Esophagus squamous epithelium (tissue), 4 donors: ENCODE measurements around the gene ZNF407.

ENCODE experiments used
- POLR2A ChIP-seq, 4 donors: fragments of 450-650 bp; IDR thresholded peaks; one replicate each; pipeline ENCODE4 v1.6.1; 2017; ENCODE audit warnings: antibody characterized with exemption in 4 of 4, mild to moderate bottlenecking in 4 of 4, moderate library complexity in 3 of 4
- TF ChIP-seq, protein P1 (sequence below), 6 experiments: fragments of 450-650 bp in 4 of 6; fragments of 200-600 bp in 2 of 6; sonication (generic) in 2 of 6; IDR thresholded peaks; one replicate each; pipeline ENCODE4 v1.5.1; 2016 to 2019; ENCODE audit warnings: antibody characterized with exemption in 6 of 6, mild to moderate bottlenecking in 4 of 6, moderate library complexity in 4 of 6

- TF ChIP-seq, protein P1, sequence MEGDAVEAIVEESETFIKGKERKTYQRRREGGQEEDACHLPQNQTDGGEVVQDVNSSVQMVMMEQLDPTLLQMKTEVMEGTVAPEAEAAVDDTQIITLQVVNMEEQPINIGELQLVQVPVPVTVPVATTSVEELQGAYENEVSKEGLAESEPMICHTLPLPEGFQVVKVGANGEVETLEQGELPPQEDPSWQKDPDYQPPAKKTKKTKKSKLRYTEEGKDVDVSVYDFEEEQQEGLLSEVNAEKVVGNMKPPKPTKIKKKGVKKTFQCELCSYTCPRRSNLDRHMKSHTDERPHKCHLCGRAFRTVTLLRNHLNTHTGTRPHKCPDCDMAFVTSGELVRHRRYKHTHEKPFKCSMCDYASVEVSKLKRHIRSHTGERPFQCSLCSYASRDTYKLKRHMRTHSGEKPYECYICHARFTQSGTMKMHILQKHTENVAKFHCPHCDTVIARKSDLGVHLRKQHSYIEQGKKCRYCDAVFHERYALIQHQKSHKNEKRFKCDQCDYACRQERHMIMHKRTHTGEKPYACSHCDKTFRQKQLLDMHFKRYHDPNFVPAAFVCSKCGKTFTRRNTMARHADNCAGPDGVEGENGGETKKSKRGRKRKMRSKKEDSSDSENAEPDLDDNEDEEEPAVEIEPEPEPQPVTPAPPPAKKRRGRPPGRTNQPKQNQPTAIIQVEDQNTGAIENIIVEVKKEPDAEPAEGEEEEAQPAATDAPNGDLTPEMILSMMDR (IDR thresholded peaks at IDR 0.05) = no peak
- TF ChIP-seq POLR2A (IDR thresholded peaks at IDR 0.05) = peak in 1 of 4 donors; percentile 27
Observed at GRCh38 chr18:74994502-74995418, 397.1 kb downstream of the ZNF407 start.
